ENCODE data around the gene CAV2. TPM values are rescaled to one million over a fixed set of nuclear protein-coding genes. Genes with fewer than 3 reads are reported as not detected.

The CAV2 gene
- total and polyA plus RNA-seq, 2 of the 8 experiments (the other 6 are each of a cell fraction or from before 2014, with no cell fraction given) = 2.8 to 4.7 TPM

DNA sequence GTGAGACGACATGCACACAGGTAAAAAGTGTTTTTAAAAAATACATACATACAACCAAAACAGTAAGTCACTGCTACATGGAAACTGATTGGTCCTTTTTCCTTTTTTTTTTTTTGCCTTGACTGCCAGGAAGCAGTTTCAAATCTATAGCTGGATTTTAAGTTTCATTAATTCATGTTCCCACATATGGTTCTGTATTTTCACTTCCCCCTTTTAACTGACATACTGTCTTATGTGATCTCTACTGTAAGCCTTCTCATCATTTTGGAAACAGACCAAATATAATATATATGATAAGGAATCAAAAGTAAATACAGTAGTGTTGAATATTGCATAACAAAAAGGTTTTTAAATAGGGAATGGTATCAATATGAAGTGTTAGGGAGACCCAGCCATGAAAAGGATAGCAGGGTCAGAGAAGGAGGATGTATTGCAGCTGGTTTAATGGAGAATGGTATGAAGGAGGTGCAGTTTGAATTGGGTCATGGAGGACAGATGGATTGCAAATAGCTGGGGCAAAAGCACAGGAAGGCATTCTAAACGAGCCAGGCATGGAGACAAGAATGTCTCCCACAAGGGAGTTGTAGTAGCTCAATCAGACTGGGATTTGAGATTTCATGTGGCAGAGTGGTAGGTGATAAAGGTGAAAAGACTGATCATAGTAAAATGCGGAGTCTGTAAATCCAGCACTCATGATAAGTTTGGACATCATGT lies 30.7 kb downstream of the CAV2 start:
- Histone ChIP-seq H2BK12ac (ENCODE audit: low read depth, low read length) (no peak overlapping the region), H3K4me2 (ENCODE audit: insufficient read depth in 1 of 2, low read depth in 2 of 2, low read length in 2 of 2) (no peak overlapping the region), H3K36me3 (ENCODE audit: control insufficient read depth in 2 of 4, insufficient read depth in 4 of 4, low read length in 3 of 4) (no peaks in the 10 kb centered on the region), H3K23ac (ENCODE audit: insufficient read length) (no peak overlapping the region), H2BK20ac (ENCODE audit: low read length) (no peak overlapping the region), H3K79me2 (ENCODE audit: control insufficient read depth in 1 of 2, insufficient read depth in 2 of 2, low read length in 2 of 2) (no peaks in the 10 kb centered on the region), H3K27ac (ENCODE audit: low read depth, low read length) (no peak overlapping the region), H3K14ac (ENCODE audit: insufficient read length) (no peak overlapping the region), H3K79me1 (ENCODE audit: low read depth, low read length) (no peaks in the 10 kb centered on the region; the same call in 1 of the 2 replicates), H2BK15ac (ENCODE audit: low read length) (no peak overlapping the region), H2AFZ (ENCODE audit: low read length) (peak overlapping the region; percentile 6; the same call in 1 of the 2 replicates), H3K4me3 (ENCODE audit: extremely low read depth in 1 of 4, insufficient read depth in 2 of 4, low read depth in 3 of 4, low read length in 4 of 4) (no peak overlapping the region), H4K8ac (ENCODE audit: extremely low read depth, insufficient read depth, low read length) (no peak overlapping the region), H3K23me2 (ENCODE audit: low read depth, low read length) (peaks cover 12% of the 10 kb centered on the region), H2BK120ac (replicated peaks; ENCODE audit: low read depth, low read length) (no peak overlapping the region), H4K91ac (replicated peaks; ENCODE audit: insufficient read length, low read length) (no peak overlapping the region), H4K5ac (ENCODE audit: insufficient read length, low read depth, low read length) (no peak overlapping the region), H3K9ac (replicated peaks in 1 of 4; ENCODE audit: extremely low read depth in 1 of 4, low read depth in 3 of 4, low read length in 3 of 4) (no peak overlapping the region), H2BK5ac (ENCODE audit: low read depth, low read length) (no peak overlapping the region), H3K18ac (ENCODE audit: extremely low read depth, low read length) (no peak overlapping the region), H3K4ac (replicated peaks; ENCODE audit: insufficient read length, low read depth, low read length) (no peak overlapping the region), H4K20me1 (replicated peaks in 1 of 2; ENCODE audit: control insufficient read depth in 1 of 2, insufficient read depth in 2 of 2, low read length in 2 of 2) (no peaks in the 10 kb centered on the region), H3K27me3 (replicated peaks in 1 of 4; ENCODE audit: control insufficient read depth in 3 of 4, extremely low read depth in 1 of 4, insufficient read depth in 3 of 4, low read length in 3 of 4) (peaks cover 0 to 12% (median 8%) of the 10 kb centered on the region in 4 experiments; a peak in 6 of 7 replicates), H3K56ac (replicated peaks; ENCODE audit: insufficient read length, low read depth, low read length) (no peak overlapping the region), H3K4me1 (replicated peaks in 1 of 4; ENCODE audit: control insufficient read depth in 3 of 4, insufficient read depth in 4 of 4, low read length in 3 of 4) (peaks cover 0 to 4% (median 2%) of the 10 kb centered on the region in 4 experiments; a peak in 3 of 7 replicates), H2AK5ac (ENCODE audit: low read depth, low read length) (no peak overlapping the region), H3K9me3 (ENCODE audit: insufficient read depth in 2 of 2, low read depth in 1 of 2, low read length in 1 of 2) (no peaks in the 10 kb centered on the region)
- FAIRE-seq (no peak), DNase-seq (ENCODE audit: low read depth in 1 of 2, low spot score in 2 of 2) (no peak)
- TF ChIP-seq EP300 (IDR thresholded peaks at IDR 0.05; ENCODE audit: borderline replicate concordance in 1 of 2, low read depth in 2 of 2, low read length in 2 of 2) (no peak), POU5F1 (IDR thresholded peaks at IDR 0.05; ENCODE audit: low read depth, low read length) (no peak), CBX8 (IDR thresholded peaks at IDR 0.05; ENCODE audit: borderline replicate concordance, low read depth, low read length) (no peak), CHD2 (IDR thresholded peaks at IDR 0.05; ENCODE audit: low read length) (no peak), EGR1 (IDR thresholded peaks at IDR 0.05; ENCODE audit: borderline replicate concordance, low read depth, low read length) (no peak), FOSL1 (IDR thresholded peaks at IDR 0.05; ENCODE audit: insufficient read depth, low read depth, low read length) (no peak), CEBPB (IDR thresholded peaks at IDR 0.05; ENCODE audit: low read depth, low read length) (no peak), SAP30 (IDR thresholded peaks at IDR 0.05; ENCODE audit: insufficient read depth, insufficient replicate concordance, low read length) (no peak), CREB1 (IDR thresholded peaks at IDR 0.05) (no peak)
- TF ChIP-seq, protein P1, sequence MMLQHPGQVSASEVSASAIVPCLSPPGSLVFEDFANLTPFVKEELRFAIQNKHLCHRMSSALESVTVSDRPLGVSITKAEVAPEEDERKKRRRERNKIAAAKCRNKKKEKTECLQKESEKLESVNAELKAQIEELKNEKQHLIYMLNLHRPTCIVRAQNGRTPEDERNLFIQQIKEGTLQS (IDR thresholded peaks at IDR 0.05; ENCODE audit: insufficient read depth, low read depth, low read length) = no peak
- ChIA-PET CTCF (ENCODE audit: partially characterized antibody) (interaction anchor here (1.1 to 6.0 kb wide), 2 partner anchors 271 to 276 kb away, joined by 3 to 54 read pairs; no protein-coding TSS in a partner anchor), POLR2A (ENCODE audit: partially characterized antibody) (no interaction called here)
- WGBS, 2 experiments (ENCODE audit: extremely low coverage in 1 of 2, insufficient coverage in 1 of 2, insufficient read length in 1 of 2, insufficient replicate concordance in 2 of 2, low coverage in 1 of 2, low lambda C conversion rate in 2 of 2, missing lambda C conversion rate in 1 of 2) = 93% methylated on average over 3 of the region's 3 CpGs; no CpG with 5 or more reads in 1 of the 2 experiments
